Cardiac fibroblast (primary cell): ENCODE results near the gene LXN.

Experiments
- DNase-seq, 2 donors: peaks; one replicate each; pipeline versions ENCODE4 v3.0.0 to v3.0.0-alpha.2; 2010; ENCODE audit warnings: low read depth in 2 of 2
- H3K4me3 ChIP-seq, 2 donors: replicated peaks in 1 of 2; 1 replicate in 1 of 2; 2 replicates in 1 of 2; pipeline ENCODE4 v1.5.1; 2011; ENCODE audit warnings: low read depth in 2 of 2, low read length in 2 of 2, mild to moderate bottlenecking in 2 of 2, moderate library complexity in 1 of 2
- CTCF ChIP-seq: IDR thresholded peaks from one replicate; pipeline ENCODE4 v1.5.1; 2011; ENCODE audit warnings: low read depth, mild to moderate bottlenecking, low read length, inconsistent platforms

Gene LXN

GRCh38 chr3:158659454-158660237, 12.8 kb downstream of the LXN start:
- DNase-seq, result peak; percentile 83 to 91

GRCh38 chr3:158658889-158659288, 13.6 kb downstream of the LXN start:
- DNase-seq, result no peak
- no peak overlapping the region for H3K4me3 ChIP-seq
- TF ChIP-seq CTCF, result no peak

More at GRCh38 chr3:158659454-158660237, 12.8 kb downstream of the LXN start:
- H3K4me3 ChIP-seq, result no peak overlapping the region
- TF ChIP-seq CTCF, result peak; percentile 83

GRCh38 chr3:158652463-158652862, 20.0 kb downstream of the LXN start:
- no peak overlapping the region for H3K4me3 ChIP-seq
- no peak for DNase-seq
- TF ChIP-seq CTCF, result no peak

GRCh38 chr3:158651192-158651591, 21.3 kb downstream of the LXN start:
- no peak for TF ChIP-seq CTCF
- no peak for DNase-seq
- no peak overlapping the region for H3K4me3 ChIP-seq

- no peak for TF ChIP-seq CTCF
- DNase-seq, result no peak
- H3K4me3 ChIP-seq, result no peak overlapping the region
Measured at GRCh38 chr3:158649791-158650190, 22.7 kb downstream of the LXN start.

GRCh38 chr3:158644345-158644908, 28.0 kb downstream of the LXN start, which contains the start of gene GFM1:
TSS of gene GFM1 (plus strand) at chr3:158644527. CDS start at chr3:158644635, 108 bp downstream.
- peak within 1 kb of the TSS; percentile 87 to 96 for H3K4me3 ChIP-seq
- TF ChIP-seq CTCF, result peak; percentile 90
- peak; percentile 97 for DNase-seq
